Amniotic epithelial cell (primary cell): ENCODE measurements around the gene SIX1.

Experiments used
- DNase-seq: peaks from one replicate; pipeline ENCODE4 v3.0.0-alpha.2; 2010; ENCODE audit warnings: low read depth

The SIX1 gene

GRCh38 chr14:60648934-60649874 is at the start of gene SIX1:
Gene SIX1 (minus strand): TSS chr14:60649477. CDS start chr14:60649189, 288 bp downstream.
- DNase-seq, result peak; percentile 68

GRCh38 chr14:60695327-60695726 is 46.0 kb upstream of the SIX1 start:
- no peak for DNase-seq

GRCh38 chr14:60691383-60692113 is 42.3 kb upstream of the SIX1 start:
- no peak for DNase-seq

GRCh38 chr14:60686865-60687264 is 37.6 kb upstream of the SIX1 start:
- no peak for DNase-seq

GRCh38 chr14:60684203-60684602 is 34.9 kb upstream of the SIX1 start:
- no peak for DNase-seq

- no peak for DNase-seq
Measured at GRCh38 chr14:60681271-60681670, 32.0 kb upstream of the SIX1 start.

GRCh38 chr14:60680511-60680910 is 31.2 kb upstream of the SIX1 start:
- no peak for DNase-seq

GRCh38 chr14:60679566-60680258 is 30.4 kb upstream of the SIX1 start:
- no peak for DNase-seq

- DNase-seq, result no peak
Measured at GRCh38 chr14:60677701-60678100, 28.4 kb upstream of the SIX1 start.

GRCh38 chr14:60670989-60671388 is 21.7 kb upstream of the SIX1 start:
- DNase-seq, result no peak

GRCh38 chr14:60668431-60669112 is 19.3 kb upstream of the SIX1 start:
- no peak for DNase-seq

- no peak for DNase-seq
Measured at GRCh38 chr14:60665177-60665550, 15.9 kb upstream of the SIX1 start.

- no peak for DNase-seq
Measured at GRCh38 chr14:60662982-60663381, 13.7 kb upstream of the SIX1 start.

- no peak for DNase-seq
Measured at GRCh38 chr14:60661721-60662120, 12.4 kb upstream of the SIX1 start.

- DNase-seq, result no peak
Measured at GRCh38 chr14:60658909-60659585, 9.8 kb upstream of the SIX1 start.

- no peak for DNase-seq
Measured at GRCh38 chr14:60658211-60658690, 9.0 kb upstream of the SIX1 start.

GRCh38 chr14:60657456-60658210 is 8.4 kb upstream of the SIX1 start:
- DNase-seq, result no peak

- DNase-seq, result peak; percentile 49
Measured at GRCh38 chr14:60656686-60657455, 7.6 kb upstream of the SIX1 start.

- no peak for DNase-seq
Measured at GRCh38 chr14:60655898-60656685, 6.8 kb upstream of the SIX1 start.
